Panc1 (cell line): Measurements from ENCODE around the gene LNX2.

Source experiments
- SIN3A ChIP-seq: IDR thresholded peaks from 2 replicates; pipeline ENCODE4 v1.6.1; 2012; ENCODE audit warnings: low read depth, mild to moderate bottlenecking, low read length, moderate library complexity, borderline replicate concordance; ENCODE audit not compliant: insufficient read depth
- TF ChIP-seq, protein P1 (sequence below): fragments of 450-650 bp; IDR thresholded peaks from 2 replicates; pipeline ENCODE4 v1.5.1; 2017; ENCODE audit warnings: mild to moderate bottlenecking
- TF ChIP-seq, protein P2 (sequence below), 2 experiments: IDR thresholded peaks; 2 replicates each; pipeline ENCODE4 v1.6.1; 2011 to 2012; ENCODE audit warnings: low read depth in 2 of 2, control low read depth in 1 of 2, low read length in 1 of 2, mild to moderate bottlenecking in 1 of 2, moderate library complexity in 1 of 2; ENCODE audit not compliant: insufficient read depth in 1 of 2

DNA sequence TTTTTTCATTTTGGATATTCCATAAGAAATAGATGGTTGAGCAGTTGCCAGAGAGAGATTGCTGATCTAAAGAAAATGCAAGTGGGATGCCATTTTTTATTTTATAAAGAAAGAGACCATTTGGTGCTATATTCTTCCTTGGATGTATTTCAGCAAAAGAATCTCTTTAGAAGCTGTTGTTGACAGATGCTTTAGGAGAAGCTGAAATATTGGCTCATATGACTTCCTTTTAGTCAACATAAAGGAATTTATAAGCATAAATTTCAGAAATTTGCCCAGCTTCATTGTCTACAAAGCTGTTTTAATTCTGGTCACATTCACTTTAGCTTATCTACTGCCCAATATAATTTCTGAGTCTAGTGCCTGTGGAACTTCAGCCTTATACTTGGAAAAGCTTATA, 38.2 kb upstream of the LNX2 start:
- TF ChIP-seq, protein P1, sequence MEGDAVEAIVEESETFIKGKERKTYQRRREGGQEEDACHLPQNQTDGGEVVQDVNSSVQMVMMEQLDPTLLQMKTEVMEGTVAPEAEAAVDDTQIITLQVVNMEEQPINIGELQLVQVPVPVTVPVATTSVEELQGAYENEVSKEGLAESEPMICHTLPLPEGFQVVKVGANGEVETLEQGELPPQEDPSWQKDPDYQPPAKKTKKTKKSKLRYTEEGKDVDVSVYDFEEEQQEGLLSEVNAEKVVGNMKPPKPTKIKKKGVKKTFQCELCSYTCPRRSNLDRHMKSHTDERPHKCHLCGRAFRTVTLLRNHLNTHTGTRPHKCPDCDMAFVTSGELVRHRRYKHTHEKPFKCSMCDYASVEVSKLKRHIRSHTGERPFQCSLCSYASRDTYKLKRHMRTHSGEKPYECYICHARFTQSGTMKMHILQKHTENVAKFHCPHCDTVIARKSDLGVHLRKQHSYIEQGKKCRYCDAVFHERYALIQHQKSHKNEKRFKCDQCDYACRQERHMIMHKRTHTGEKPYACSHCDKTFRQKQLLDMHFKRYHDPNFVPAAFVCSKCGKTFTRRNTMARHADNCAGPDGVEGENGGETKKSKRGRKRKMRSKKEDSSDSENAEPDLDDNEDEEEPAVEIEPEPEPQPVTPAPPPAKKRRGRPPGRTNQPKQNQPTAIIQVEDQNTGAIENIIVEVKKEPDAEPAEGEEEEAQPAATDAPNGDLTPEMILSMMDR: no peak
- TF ChIP-seq, protein P2, sequence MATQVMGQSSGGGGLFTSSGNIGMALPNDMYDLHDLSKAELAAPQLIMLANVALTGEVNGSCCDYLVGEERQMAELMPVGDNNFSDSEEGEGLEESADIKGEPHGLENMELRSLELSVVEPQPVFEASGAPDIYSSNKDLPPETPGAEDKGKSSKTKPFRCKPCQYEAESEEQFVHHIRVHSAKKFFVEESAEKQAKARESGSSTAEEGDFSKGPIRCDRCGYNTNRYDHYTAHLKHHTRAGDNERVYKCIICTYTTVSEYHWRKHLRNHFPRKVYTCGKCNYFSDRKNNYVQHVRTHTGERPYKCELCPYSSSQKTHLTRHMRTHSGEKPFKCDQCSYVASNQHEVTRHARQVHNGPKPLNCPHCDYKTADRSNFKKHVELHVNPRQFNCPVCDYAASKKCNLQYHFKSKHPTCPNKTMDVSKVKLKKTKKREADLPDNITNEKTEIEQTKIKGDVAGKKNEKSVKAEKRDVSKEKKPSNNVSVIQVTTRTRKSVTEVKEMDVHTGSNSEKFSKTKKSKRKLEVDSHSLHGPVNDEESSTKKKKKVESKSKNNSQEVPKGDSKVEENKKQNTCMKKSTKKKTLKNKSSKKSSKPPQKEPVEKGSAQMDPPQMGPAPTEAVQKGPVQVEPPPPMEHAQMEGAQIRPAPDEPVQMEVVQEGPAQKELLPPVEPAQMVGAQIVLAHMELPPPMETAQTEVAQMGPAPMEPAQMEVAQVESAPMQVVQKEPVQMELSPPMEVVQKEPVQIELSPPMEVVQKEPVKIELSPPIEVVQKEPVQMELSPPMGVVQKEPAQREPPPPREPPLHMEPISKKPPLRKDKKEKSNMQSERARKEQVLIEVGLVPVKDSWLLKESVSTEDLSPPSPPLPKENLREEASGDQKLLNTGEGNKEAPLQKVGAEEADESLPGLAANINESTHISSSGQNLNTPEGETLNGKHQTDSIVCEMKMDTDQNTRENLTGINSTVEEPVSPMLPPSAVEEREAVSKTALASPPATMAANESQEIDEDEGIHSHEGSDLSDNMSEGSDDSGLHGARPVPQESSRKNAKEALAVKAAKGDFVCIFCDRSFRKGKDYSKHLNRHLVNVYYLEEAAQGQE (IDR thresholded peaks at IDR 0.05; ENCODE audit: insufficient read depth in 1 of 2, low read depth in 2 of 2, low read length in 1 of 2): no peak
- TF ChIP-seq SIN3A: no peak
